ENCODE results near the gene SLC16A1.

DNA sequence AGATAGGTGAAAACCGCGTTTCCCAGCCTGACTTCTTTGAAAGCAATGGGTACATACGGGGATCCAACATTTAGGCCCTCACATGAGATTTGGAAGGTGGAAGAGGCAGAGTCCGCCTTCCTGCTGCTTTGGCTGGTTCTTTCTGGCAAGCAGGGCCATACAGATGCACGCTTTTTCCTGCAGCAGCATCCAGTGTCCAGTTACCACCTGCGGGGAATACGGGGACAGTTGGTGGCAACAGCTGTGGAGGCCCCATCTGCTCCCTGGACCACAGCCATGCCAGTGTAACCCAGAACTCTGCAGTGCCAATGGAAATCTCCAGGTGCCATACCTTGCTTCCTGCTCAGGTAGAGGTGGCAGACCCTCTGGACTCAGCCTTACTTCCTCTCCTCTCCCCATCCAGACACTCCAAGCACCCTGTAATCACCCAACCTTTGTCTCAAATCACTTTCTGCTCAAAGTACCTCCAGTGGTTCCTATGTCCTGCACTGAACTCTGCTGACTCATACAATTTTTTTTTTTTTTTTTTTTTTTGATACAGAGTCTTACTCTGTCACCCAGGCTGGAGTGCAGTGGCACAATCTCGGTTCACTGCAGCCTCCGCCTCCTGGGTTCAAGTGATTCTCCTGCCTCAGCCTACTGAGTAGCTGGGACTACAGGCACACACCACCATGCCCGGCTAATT lies 68.3 kb downstream of the SLC16A1 start:
- no peak for TF ChIP-seq EZH2phosphoT487 (IDR thresholded peaks at IDR 0.05; ENCODE audit: insufficient read depth, low read depth)
- no peak for TF ChIP-seq EZH2 (IDR thresholded peaks at IDR 0.05; ENCODE audit: insufficient read depth, poor library complexity, severe bottlenecking)

All from GM23248 (cell line).